HG02870 (cell line): ENCODE data around the gene RFLNA.

Source experiments
- ATAC-seq: cut with Tn5 transposase; IDR thresholded peaks from one replicate; pipeline ENCODE4 v1.9.1; 2021; ENCODE audit warnings: mild to moderate bottlenecking, moderate library complexity; ENCODE audit not compliant: unreplicated experiment

The RFLNA gene

DNA sequence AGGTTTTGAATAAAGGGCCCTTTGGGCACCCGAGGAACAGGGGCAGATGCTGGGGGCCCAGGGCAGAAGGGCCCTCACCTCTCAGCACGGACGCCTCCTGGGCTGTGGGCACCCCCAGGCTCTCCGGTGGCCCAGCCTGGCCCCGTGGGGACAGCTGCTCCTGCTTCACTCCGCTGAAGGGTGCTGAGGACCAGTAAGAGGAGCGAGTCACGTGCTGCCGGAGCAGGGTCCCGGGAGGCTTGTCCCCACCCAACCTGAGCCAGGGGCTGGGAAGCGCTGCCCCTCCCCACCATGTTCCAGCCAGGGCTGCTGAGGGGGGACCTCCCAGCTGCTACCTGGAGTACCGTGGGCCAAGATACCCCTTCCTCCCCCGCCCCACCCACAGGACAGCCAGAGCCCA, 59.5 kb downstream of the RFLNA start:
- ATAC-seq = no peak

DNA sequence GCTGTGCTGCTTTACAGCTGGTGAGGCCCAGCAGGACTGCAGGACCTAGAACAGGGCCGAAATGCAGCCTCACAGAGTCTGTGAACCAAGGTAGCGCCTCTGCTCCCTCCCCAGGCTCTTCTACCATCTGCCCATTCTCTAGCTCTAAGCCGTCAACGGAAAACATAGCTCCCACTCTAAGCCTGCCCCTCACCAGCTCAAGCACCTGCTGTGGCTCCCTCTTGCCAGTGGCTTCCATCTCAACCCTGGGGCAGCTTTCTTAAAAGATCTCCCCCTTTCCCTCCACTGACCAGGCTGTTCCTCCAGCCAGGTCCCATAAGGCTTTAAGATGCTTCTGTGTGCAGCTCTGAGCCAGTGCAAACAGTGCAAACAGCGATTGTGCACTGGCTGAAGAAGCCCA, 61.3 kb downstream of the RFLNA start:
- no peak for ATAC-seq

DNA sequence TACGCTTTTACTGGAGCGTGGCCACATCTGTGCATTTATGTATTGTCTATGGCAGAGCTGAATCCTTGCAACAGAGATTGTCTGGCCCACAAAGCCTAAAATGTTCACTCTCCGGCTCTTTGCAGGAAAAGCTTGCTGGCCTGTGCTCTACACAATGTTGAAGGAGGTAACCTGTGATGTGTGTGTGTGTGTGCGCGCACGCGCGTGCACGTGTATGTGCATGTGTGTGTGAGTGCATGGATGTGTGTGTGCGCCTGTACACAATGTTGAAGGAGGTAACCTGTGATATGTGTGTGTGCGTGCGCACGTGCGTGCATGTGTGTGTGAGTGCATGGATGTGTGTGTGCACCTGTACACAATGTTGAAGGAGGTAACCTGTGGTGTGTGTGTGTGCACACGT, 62.7 kb downstream of the RFLNA start:
- no peak for ATAC-seq

DNA sequence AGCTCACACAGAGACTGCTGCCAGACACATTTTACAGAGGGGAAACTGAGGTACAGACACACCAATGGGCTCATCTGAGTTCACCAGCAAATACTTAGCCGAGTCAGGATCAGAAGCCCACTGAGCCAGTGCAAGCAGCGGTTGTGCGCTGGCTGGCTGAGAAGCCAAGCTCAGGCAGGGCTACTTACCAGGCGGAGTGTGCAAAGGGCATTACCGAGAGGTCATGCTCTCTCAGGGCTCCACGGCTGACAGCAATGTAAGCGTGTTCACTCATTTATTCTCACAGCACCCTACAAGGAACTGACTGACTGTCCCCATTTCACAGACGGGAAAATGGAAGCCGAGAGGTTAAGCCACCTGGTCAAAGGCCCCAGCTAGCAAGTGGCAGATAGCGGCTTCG, 63.7 kb downstream of the RFLNA start:
- no peak for ATAC-seq

DNA sequence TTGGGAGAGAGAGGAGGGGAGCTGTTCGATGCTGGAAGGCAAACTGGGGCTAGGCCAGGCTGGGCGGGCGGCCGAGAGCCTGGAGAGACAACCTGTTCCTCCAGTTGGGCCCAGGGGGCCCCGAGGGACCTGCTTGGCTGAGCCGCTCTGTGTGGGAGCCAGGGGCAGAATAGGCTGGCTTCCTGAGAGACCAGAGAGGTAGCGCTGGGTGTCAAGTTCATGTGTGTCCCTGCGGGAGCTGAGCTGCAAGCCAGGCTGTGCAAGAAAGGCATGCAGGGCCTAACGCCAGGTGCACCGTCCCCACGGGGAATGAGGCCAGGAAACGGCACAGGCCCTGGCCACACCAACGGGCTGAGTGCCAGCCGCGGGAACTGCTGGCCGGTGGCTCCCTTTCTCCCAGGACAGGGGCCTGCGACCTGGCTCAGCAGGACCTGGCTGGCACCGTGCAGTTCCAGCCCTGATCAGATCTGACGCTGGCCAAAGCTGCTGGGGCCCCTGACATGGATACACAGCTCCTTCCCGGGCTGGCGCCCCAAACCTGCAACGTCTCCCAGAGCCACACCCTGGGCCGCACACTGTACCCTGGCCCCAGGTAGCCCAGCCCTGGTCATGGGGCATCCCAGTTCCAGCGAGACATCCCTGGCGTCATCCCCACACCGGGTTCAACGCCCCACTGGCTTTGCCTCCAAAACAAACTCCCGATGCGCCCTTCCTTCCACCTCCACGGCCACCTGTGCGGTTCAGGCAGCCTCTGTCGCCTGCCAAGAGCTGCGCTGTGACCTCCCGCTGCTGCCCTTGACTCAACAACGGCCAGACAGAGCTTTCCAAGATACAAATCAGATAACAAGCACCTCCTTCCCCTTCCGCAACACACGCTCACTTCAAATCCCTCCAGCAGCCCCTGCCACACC, 65.0 kb downstream of the RFLNA start:
- ATAC-seq = no peak

DNA sequence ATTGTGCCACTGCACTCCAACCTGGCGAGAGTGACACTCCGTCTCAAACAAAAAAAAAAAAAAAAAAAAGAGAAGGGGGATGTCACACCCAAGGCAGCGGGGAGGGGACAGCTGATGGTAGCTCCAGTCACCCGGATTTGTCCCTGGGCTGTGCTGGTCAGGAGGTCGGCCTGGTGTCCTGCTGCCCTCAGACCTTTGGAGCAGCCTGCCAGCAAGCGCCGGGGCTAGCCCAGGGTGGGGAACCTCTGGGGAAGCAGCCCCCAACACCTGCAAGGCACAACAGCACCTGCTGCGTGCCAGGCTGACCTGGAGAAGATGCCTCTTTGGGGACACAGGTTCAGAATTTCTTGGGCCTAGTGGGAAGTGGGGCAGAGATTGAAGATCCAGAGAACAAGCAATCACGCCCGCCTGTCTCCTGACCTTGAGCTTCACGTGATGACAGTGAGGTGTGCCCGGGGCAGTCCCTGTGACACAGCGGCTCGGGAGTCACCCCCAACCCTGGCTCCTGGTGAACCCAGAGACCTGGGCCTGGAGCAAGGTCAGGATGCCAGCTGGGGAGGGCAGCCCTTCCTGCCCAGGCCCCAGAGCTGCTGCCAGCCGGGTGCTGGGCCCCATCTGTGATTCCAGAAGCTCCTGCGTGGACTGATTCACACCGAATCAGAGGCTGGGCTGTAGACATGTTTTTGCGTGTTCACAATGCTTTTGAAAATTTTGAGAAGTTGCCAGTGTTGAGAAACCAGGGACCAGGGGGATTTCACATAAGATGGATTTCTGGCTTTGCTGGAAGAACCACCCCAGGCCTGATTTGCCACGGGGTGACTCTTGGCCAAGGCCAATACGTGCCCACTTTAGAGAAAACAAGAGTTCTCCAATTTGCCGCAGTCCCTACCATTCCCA, 66.4 kb downstream of the RFLNA start:
- ATAC-seq = no peak

DNA sequence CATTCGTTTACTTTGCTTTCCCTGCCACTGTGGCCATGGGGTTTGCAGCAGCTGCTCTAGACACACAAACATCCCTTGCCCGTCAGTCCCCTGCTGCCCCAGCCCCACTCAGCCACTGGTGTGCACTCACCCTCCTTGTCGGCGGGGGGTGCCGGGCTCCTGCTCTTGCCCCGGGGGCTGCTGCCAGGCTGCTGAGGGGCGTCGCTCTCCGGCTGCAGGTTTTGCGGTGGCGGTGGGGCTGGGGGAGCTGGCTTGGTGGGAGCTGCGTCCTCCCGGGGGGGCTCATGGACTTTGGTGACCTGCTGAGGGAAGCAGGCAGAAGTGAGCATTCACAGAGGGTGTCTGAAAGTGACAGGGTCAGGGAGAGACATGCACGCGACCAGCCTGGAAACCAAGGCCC, 67.1 kb downstream of the RFLNA start:
- no peak for ATAC-seq

DNA sequence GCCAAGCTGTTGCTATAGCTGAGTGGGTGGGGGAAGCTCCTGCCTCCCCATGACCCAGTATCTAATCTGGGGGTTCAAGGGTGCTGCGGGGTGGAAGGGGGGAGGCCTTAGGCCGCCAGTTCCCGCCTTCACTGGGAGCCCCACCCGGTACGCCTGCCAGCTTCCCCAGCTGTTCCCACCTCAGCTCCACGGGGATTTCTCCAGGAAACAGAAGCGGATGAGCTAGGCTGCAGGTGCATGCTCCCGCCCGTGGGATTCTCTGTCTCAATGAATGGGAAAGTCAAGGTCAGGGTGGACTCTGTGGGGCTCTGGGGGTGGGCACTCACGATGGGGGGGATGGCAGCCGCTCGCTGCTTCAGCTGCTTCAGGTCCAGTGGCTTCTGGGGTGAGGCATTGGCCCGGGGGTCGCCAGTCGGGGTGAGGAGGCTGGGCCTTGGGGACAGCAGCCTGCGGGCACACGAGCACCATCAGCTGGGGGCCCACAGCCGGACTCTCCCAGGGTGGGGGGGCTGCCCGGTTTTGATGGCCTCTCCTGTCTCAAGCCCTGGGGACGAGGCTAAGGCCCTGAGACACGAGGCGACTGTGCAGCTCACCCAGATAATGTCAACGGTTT, 68.6 kb downstream of the RFLNA start:
- ATAC-seq = no peak

DNA sequence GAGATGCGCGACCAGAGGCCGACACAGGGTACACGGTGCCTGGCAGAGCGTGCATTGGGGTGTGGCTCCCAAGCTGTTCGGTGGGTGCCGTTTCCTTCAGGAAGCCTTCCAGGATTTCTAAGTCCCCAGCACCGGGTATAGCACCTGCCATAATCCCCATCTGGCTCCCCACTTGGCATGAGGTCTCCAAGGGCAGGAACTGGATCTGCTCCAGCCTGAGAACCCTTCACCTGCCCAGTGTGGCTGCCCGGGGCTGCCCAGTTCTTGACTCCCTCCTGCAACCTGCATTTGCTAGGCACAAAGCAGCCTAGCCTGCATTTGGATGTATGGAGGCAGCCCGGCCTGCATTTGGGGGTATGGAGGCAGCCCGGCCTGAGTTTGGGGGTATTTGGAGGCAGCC, 69.7 kb downstream of the RFLNA start:
- ATAC-seq = no peak
